Cardiac muscle cell (in vitro differentiated cells and primary cell): ENCODE data around the gene MTG1. TPM values are rescaled to one million over a fixed set of nuclear protein-coding genes. Genes with fewer than 3 reads are reported as not detected.

Experiments
- DNase-seq, 2 donors: peaks; one replicate each; pipeline versions ENCODE4 v3.0.0 to v3.0.0-alpha.2; 2010 to 2017; ENCODE audit warnings: low read depth in 1 of 2, low spot score in 1 of 2
- H3K27ac ChIP-seq: fragments of 200-600 bp; sonication (generic); 2 replicates; pipeline ENCODE4 v1.5.1; 2016
- H3K27me3 ChIP-seq: fragments of 200-600 bp; sonication (generic); 2 replicates; pipeline ENCODE4 v1.6.0; 2016; ENCODE audit warnings: control low read depth
- H3K36me3 ChIP-seq: fragments of 200-600 bp; sonication (generic); 2 replicates; pipeline ENCODE4 v1.5.1; 2016; ENCODE audit warnings: control low read depth
- H3K4me1 ChIP-seq: fragments of 200-600 bp; sonication (generic); 2 replicates; pipeline ENCODE4 v1.8.1; 2017; ENCODE audit warnings: low read depth, mild to moderate bottlenecking, mixed run types
- H3K4me3 ChIP-seq: fragments of 200-600 bp; sonication (generic); 2 replicates; pipeline ENCODE4 v1.5.1; 2016; ENCODE audit warnings: mild to moderate bottlenecking
- H3K9me3 ChIP-seq: fragments of 200-600 bp; sonication (generic); 2 replicates; pipeline ENCODE4 v1.5.1; 2017; ENCODE audit warnings: low read depth, mild to moderate bottlenecking, control low read depth
- CTCF ChIP-seq: IDR thresholded peaks from 2 replicates; pipeline ENCODE4 v1.5.1; 2012; ENCODE audit warnings: low read depth, mild to moderate bottlenecking, low read length
- polyA plus RNA-seq: library from polyadenylated mRNA; unstranded; fragments of >200 nt; fragmentation: Nextera tagmentation; extraction: Ambion mirVana; gene quantifications from 2 replicates; pipeline ENCODE4 v1.2.1, GENCODE V29; 2016
- total RNA-seq: library from RNA; depleted of rRNA; stranded (reverse); fragments of >200 nt; gene quantifications from 2 replicates; pipeline ENCODE4 v1.2.3, GENCODE V29; 2016

MTG1 gene
- total and polyA plus RNA-seq, 2 experiments from 2014 or later, result 35.3 to 123 TPM

DNA sequence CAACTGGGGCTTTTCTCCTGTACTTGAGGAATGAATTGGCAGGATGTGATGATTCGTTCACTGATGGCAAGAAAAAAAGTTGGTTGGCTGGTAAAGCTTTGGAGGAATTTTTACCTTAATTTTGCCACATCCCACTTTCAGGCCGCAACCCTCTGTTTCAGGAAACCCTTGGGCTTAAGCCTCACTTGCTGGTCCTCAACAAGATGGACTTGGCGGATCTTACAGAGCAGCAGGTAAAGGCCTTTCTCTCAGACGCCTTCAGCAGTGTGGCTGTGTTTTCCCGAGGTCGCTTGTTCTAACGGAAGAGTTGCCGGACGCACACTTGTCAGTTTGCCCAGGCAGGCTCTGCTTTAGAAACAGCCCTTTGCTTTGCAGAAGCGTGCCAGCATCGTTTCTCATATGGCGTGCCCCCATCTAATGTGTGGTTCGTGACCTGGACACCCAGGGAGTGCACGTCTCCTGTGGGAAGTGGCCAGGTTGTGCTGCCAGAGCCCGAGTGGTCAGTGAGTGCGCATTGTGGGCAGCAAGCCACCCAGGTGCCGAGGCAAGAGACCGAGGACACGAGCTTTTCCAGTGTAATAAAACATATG lies 2.2 kb downstream of the MTG1 start:
- DNase-seq, result no peak
- TF ChIP-seq CTCF, result no peak
- H3K27ac ChIP-seq, result no peak overlapping the region
- H3K4me3 ChIP-seq, result no peak overlapping the region
- peaks cover 8% of the 10 kb centered on the region for H3K4me1 ChIP-seq
- no peaks in the 10 kb centered on the region for H3K9me3 ChIP-seq
- H3K36me3 ChIP-seq, result peaks cover 20% of the 10 kb centered on the region
- H3K27me3 ChIP-seq, result no peaks in the 10 kb centered on the region

- no peak for DNase-seq
Measured at GRCh38 chr10:133397938-133398337, 4.0 kb downstream of the MTG1 start.

GRCh38 chr10:133399123-133399601 lies 5.2 kb downstream of the MTG1 start:
- DNase-seq, result no peak
- H3K27ac ChIP-seq, result no peak overlapping the region
- H3K36me3 ChIP-seq, result peaks cover 38% of the 10 kb centered on the region
- no peaks in the 10 kb centered on the region for H3K9me3 ChIP-seq
- TF ChIP-seq CTCF, result no peak
- no peak overlapping the region for H3K4me3 ChIP-seq
- H3K4me1 ChIP-seq, result peaks cover 6% of the 10 kb centered on the region
- no peaks in the 10 kb centered on the region for H3K27me3 ChIP-seq

More at GRCh38 chr10:133397938-133398337, 4.0 kb downstream of the MTG1 start:
- Histone ChIP-seq H3K4me1 (peaks cover 8% of the 10 kb centered on the region), H3K9me3 (no peaks in the 10 kb centered on the region), H3K4me3 (no peak overlapping the region), H3K27me3 (no peaks in the 10 kb centered on the region), H3K27ac (no peak overlapping the region), H3K36me3 (peaks cover 33% of the 10 kb centered on the region)
- TF ChIP-seq CTCF, result no peak

- DNase-seq, result no peak
- H3K36me3 ChIP-seq, result peaks cover 45% of the 10 kb centered on the region
Measured at GRCh38 chr10:133400624-133401424, 6.9 kb downstream of the MTG1 start.

DNA sequence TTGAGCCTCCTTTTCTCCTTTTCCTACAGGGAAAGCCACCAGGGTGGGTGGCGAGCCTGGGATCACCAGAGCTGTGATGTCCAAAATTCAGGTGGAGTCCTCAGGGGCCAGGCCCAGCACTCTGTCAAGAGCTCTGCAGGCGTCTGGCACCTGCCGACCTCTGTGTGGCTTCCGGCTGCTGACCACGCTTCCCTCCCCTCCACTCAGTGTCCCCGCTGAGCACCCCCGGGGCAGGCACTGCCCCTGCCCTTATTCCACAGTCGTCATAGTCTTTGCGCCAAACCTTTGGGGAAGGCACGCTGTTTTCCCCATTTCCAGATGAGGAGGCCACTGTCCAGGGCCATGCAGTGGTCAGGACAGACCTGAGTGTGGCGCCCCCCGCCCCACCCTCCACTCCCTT lies 7.5 kb downstream of the MTG1 start:
- no peak for DNase-seq
- Histone ChIP-seq H3K4me3 (no peak overlapping the region), H3K9me3 (no peaks in the 10 kb centered on the region), H3K27ac (no peak overlapping the region), H3K27me3 (no peaks in the 10 kb centered on the region), H3K36me3 (peaks cover 39% of the 10 kb centered on the region), H3K4me1 (no peaks in the 10 kb centered on the region)
- no peak for TF ChIP-seq CTCF

More at GRCh38 chr10:133400624-133401424, 6.9 kb downstream of the MTG1 start:
- Histone ChIP-seq H3K4me1 (no peaks in the 10 kb centered on the region), H3K27ac (no peak overlapping the region), H3K9me3 (no peaks in the 10 kb centered on the region), H3K27me3 (no peaks in the 10 kb centered on the region), H3K4me3 (no peak overlapping the region)
- TF ChIP-seq CTCF, result no peak
